ENCODE measurements around the gene ANKRD33B.

ANKRD33B gene

GRCh38 chr5:10537624-10538023 lies 26.2 kb upstream of the ANKRD33B start:
- Histone ChIP-seq H3K9me3 (ENCODE audit: control insufficient read depth in 2 of 2, low read length in 2 of 2) (no peaks in the 10 kb centered on the region), H3K36me3 (ENCODE audit: control insufficient read depth in 2 of 2, insufficient read depth in 2 of 2, low read length in 2 of 2) (no peaks in the 10 kb centered on the region), H3K4me3 (ENCODE audit: low read length in 2 of 2) (no peak overlapping the region), H3K27me3 (ENCODE audit: control insufficient read depth in 1 of 2, insufficient read depth in 2 of 2, low read length in 2 of 2) (peaks cover 19 to 20% of the 10 kb centered on the region in 2 donors), H3K4me1 (ENCODE audit: control insufficient read depth, insufficient read depth, low read length) (no peaks in the 10 kb centered on the region), H3K27ac (ENCODE audit: low read length) (no peak overlapping the region), H3K9ac (ENCODE audit: low read length in 2 of 2) (no peak overlapping the region)

- H3K9me3 ChIP-seq (ENCODE audit: control insufficient read depth in 2 of 2, low read length in 2 of 2): no peaks in the 10 kb centered on the region
- no peak overlapping the region for H3K27ac ChIP-seq (ENCODE audit: low read length)
- H3K9ac ChIP-seq (ENCODE audit: low read length in 2 of 2): no peak overlapping the region
- H3K27me3 ChIP-seq (ENCODE audit: control insufficient read depth in 1 of 2, insufficient read depth in 2 of 2, low read length in 2 of 2): peaks cover 19 to 20% of the 10 kb centered on the region in 2 donors
- no peaks in the 10 kb centered on the region for H3K4me1 ChIP-seq (ENCODE audit: control insufficient read depth, insufficient read depth, low read length)
- H3K4me3 ChIP-seq (ENCODE audit: low read length in 2 of 2): no peak overlapping the region
- H3K36me3 ChIP-seq (ENCODE audit: control insufficient read depth in 2 of 2, insufficient read depth in 2 of 2, low read length in 2 of 2): no peaks in the 10 kb centered on the region
Measured at GRCh38 chr5:10538103-10538788, 25.6 kb upstream of the ANKRD33B start.

GRCh38 chr5:10538789-10539686 lies 24.8 kb upstream of the ANKRD33B start:
- H3K27ac ChIP-seq (ENCODE audit: low read length): no peak overlapping the region
- H3K4me3 ChIP-seq (ENCODE audit: low read length in 2 of 2): no peak overlapping the region
- H3K9ac ChIP-seq (ENCODE audit: low read length in 2 of 2): no peak overlapping the region
- H3K9me3 ChIP-seq (ENCODE audit: control insufficient read depth in 2 of 2, low read length in 2 of 2): no peaks in the 10 kb centered on the region
- H3K4me1 ChIP-seq (ENCODE audit: control insufficient read depth, insufficient read depth, low read length): no peaks in the 10 kb centered on the region
- H3K36me3 ChIP-seq (ENCODE audit: control insufficient read depth in 2 of 2, insufficient read depth in 2 of 2, low read length in 2 of 2): no peaks in the 10 kb centered on the region
- peaks cover 18 to 19% of the 10 kb centered on the region in 2 donors for H3K27me3 ChIP-seq (ENCODE audit: control insufficient read depth in 1 of 2, insufficient read depth in 2 of 2, low read length in 2 of 2)

GRCh38 chr5:10539687-10539998 lies 24.2 kb upstream of the ANKRD33B start:
- peaks cover 17 to 19% of the 10 kb centered on the region in 2 donors for H3K27me3 ChIP-seq (ENCODE audit: control insufficient read depth in 1 of 2, insufficient read depth in 2 of 2, low read length in 2 of 2)
- H3K27ac ChIP-seq (ENCODE audit: low read length): no peak overlapping the region
- H3K4me3 ChIP-seq (ENCODE audit: low read length in 2 of 2): no peak overlapping the region
- H3K36me3 ChIP-seq (ENCODE audit: control insufficient read depth in 2 of 2, insufficient read depth in 2 of 2, low read length in 2 of 2): no peaks in the 10 kb centered on the region
- no peaks in the 10 kb centered on the region for H3K9me3 ChIP-seq (ENCODE audit: control insufficient read depth in 2 of 2, low read length in 2 of 2)
- H3K4me1 ChIP-seq (ENCODE audit: control insufficient read depth, insufficient read depth, low read length): no peaks in the 10 kb centered on the region
- no peak overlapping the region for H3K9ac ChIP-seq (ENCODE audit: low read length in 2 of 2)

GRCh38 chr5:10540036-10540544 lies 23.8 kb upstream of the ANKRD33B start:
- Histone ChIP-seq H3K27ac (ENCODE audit: low read length) (no peak overlapping the region), H3K9ac (ENCODE audit: low read length in 2 of 2) (no peak overlapping the region), H3K4me3 (ENCODE audit: low read length in 2 of 2) (no peak overlapping the region)

GRCh38 chr5:10540951-10541646 lies 22.8 kb upstream of the ANKRD33B start:
- Histone ChIP-seq H3K4me3 (ENCODE audit: low read length in 2 of 2) (no peak overlapping the region), H3K27me3 (ENCODE audit: control insufficient read depth in 1 of 2, insufficient read depth in 2 of 2, low read length in 2 of 2) (peaks cover 16 to 19% of the 10 kb centered on the region in 2 donors), H3K36me3 (ENCODE audit: control insufficient read depth in 2 of 2, insufficient read depth in 2 of 2, low read length in 2 of 2) (no peaks in the 10 kb centered on the region), H3K9ac (ENCODE audit: low read length in 2 of 2) (no peak overlapping the region), H3K4me1 (ENCODE audit: control insufficient read depth, insufficient read depth, low read length) (no peaks in the 10 kb centered on the region), H3K27ac (ENCODE audit: low read length) (no peak overlapping the region), H3K9me3 (ENCODE audit: control insufficient read depth in 2 of 2, low read length in 2 of 2) (no peaks in the 10 kb centered on the region)

More at GRCh38 chr5:10540036-10540544, 23.8 kb upstream of the ANKRD33B start:
- no peaks in the 10 kb centered on the region for H3K9me3 ChIP-seq (ENCODE audit: control insufficient read depth in 2 of 2, low read length in 2 of 2)
- H3K27me3 ChIP-seq (ENCODE audit: control insufficient read depth in 1 of 2, insufficient read depth in 2 of 2, low read length in 2 of 2): peaks cover 16 to 19% of the 10 kb centered on the region in 2 donors
- no peaks in the 10 kb centered on the region for H3K36me3 ChIP-seq (ENCODE audit: control insufficient read depth in 2 of 2, insufficient read depth in 2 of 2, low read length in 2 of 2)
- no peaks in the 10 kb centered on the region for H3K4me1 ChIP-seq (ENCODE audit: control insufficient read depth, insufficient read depth, low read length)

GRCh38 chr5:10542055-10542550 lies 21.8 kb upstream of the ANKRD33B start:
- no peaks in the 10 kb centered on the region for H3K9me3 ChIP-seq (ENCODE audit: control insufficient read depth in 2 of 2, low read length in 2 of 2)
- no peak overlapping the region for H3K4me3 ChIP-seq (ENCODE audit: low read length in 2 of 2)
- no peaks in the 10 kb centered on the region for H3K4me1 ChIP-seq (ENCODE audit: control insufficient read depth, insufficient read depth, low read length)
- H3K27ac ChIP-seq (ENCODE audit: low read length): no peak overlapping the region
- no peaks in the 10 kb centered on the region for H3K36me3 ChIP-seq (ENCODE audit: control insufficient read depth in 2 of 2, insufficient read depth in 2 of 2, low read length in 2 of 2)
- no peak overlapping the region for H3K9ac ChIP-seq (ENCODE audit: low read length in 2 of 2)
- H3K27me3 ChIP-seq (ENCODE audit: control insufficient read depth in 1 of 2, insufficient read depth in 2 of 2, low read length in 2 of 2): peaks cover 16 to 17% of the 10 kb centered on the region in 2 donors

- no peaks in the 10 kb centered on the region for H3K36me3 ChIP-seq (ENCODE audit: control insufficient read depth in 2 of 2, insufficient read depth in 2 of 2, low read length in 2 of 2)
- no peak overlapping the region for H3K4me3 ChIP-seq (ENCODE audit: low read length in 2 of 2)
- no peaks in the 10 kb centered on the region for H3K4me1 ChIP-seq (ENCODE audit: control insufficient read depth, insufficient read depth, low read length)
- no peaks in the 10 kb centered on the region for H3K9me3 ChIP-seq (ENCODE audit: control insufficient read depth in 2 of 2, low read length in 2 of 2)
- H3K27me3 ChIP-seq (ENCODE audit: control insufficient read depth in 1 of 2, insufficient read depth in 2 of 2, low read length in 2 of 2): peaks cover 4 to 6% of the 10 kb centered on the region in 2 donors
- no peak overlapping the region for H3K9ac ChIP-seq (ENCODE audit: low read length in 2 of 2)
- no peak overlapping the region for H3K27ac ChIP-seq (ENCODE audit: low read length)
Measured at GRCh38 chr5:10543585-10544040, 20.3 kb upstream of the ANKRD33B start.

GRCh38 chr5:10545084-10545483 lies 18.8 kb upstream of the ANKRD33B start:
- H3K27me3 ChIP-seq (ENCODE audit: control insufficient read depth in 1 of 2, insufficient read depth in 2 of 2, low read length in 2 of 2): no peaks in the 10 kb centered on the region
- no peak overlapping the region for H3K9ac ChIP-seq (ENCODE audit: low read length in 2 of 2)
- H3K4me1 ChIP-seq (ENCODE audit: control insufficient read depth, insufficient read depth, low read length): no peaks in the 10 kb centered on the region
- H3K4me3 ChIP-seq (ENCODE audit: low read length in 2 of 2): no peak overlapping the region
- no peaks in the 10 kb centered on the region for H3K36me3 ChIP-seq (ENCODE audit: control insufficient read depth in 2 of 2, insufficient read depth in 2 of 2, low read length in 2 of 2)
- no peak overlapping the region for H3K27ac ChIP-seq (ENCODE audit: low read length)
- H3K9me3 ChIP-seq (ENCODE audit: control insufficient read depth in 2 of 2, low read length in 2 of 2): no peaks in the 10 kb centered on the region

- H3K27me3 ChIP-seq (ENCODE audit: control insufficient read depth in 1 of 2, insufficient read depth in 2 of 2, low read length in 2 of 2): no peaks in the 10 kb centered on the region
- H3K9me3 ChIP-seq (ENCODE audit: control insufficient read depth in 2 of 2, low read length in 2 of 2): no peaks in the 10 kb centered on the region
- no peak overlapping the region for H3K9ac ChIP-seq (ENCODE audit: low read length in 2 of 2)
- no peaks in the 10 kb centered on the region for H3K4me1 ChIP-seq (ENCODE audit: control insufficient read depth, insufficient read depth, low read length)
- no peak overlapping the region for H3K4me3 ChIP-seq (ENCODE audit: low read length in 2 of 2)
- H3K27ac ChIP-seq (ENCODE audit: low read length): no peak overlapping the region
- no peaks in the 10 kb centered on the region for H3K36me3 ChIP-seq (ENCODE audit: control insufficient read depth in 2 of 2, insufficient read depth in 2 of 2, low read length in 2 of 2)
Measured at GRCh38 chr5:10546186-10546585, 17.7 kb upstream of the ANKRD33B start.
